ENCODE results near the gene UQCRC2.

- TF ChIP-seq, protein P1, sequence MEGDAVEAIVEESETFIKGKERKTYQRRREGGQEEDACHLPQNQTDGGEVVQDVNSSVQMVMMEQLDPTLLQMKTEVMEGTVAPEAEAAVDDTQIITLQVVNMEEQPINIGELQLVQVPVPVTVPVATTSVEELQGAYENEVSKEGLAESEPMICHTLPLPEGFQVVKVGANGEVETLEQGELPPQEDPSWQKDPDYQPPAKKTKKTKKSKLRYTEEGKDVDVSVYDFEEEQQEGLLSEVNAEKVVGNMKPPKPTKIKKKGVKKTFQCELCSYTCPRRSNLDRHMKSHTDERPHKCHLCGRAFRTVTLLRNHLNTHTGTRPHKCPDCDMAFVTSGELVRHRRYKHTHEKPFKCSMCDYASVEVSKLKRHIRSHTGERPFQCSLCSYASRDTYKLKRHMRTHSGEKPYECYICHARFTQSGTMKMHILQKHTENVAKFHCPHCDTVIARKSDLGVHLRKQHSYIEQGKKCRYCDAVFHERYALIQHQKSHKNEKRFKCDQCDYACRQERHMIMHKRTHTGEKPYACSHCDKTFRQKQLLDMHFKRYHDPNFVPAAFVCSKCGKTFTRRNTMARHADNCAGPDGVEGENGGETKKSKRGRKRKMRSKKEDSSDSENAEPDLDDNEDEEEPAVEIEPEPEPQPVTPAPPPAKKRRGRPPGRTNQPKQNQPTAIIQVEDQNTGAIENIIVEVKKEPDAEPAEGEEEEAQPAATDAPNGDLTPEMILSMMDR (IDR thresholded peaks at IDR 0.05) = no peak
- no peak for TF ChIP-seq POLR2A (IDR thresholded peaks at IDR 0.05)
Observed at GRCh38 chr16:21971856-21972255, 18.7 kb downstream of the UQCRC2 start.
